ENCODE measurements around the gene EXD3.
"Not testable (repeated sequence)": the region's sequence is repeated elsewhere in the genome, so short reads cannot be mapped to it uniquely, and the experiment has no call there.

EXD3 gene

GRCh38 chr9:137456061-137456863 lies 33.3 kb upstream of the EXD3 start:
- H3K36me3 ChIP-seq (ENCODE audit: insufficient read depth, low read length), result peaks cover 45% of the 10 kb centered on the region
- peak overlapping the region; percentile 99 for H3K4me2 ChIP-seq (ENCODE audit: low read length)
- H3K4me3 ChIP-seq (ENCODE audit: low read length), result peak overlapping the region; percentile 86
- no peaks in the 10 kb centered on the region for H3K27me3 ChIP-seq (ENCODE audit: control insufficient read depth, insufficient read depth, low read length)
- H3K9me3 ChIP-seq (replicated peaks; ENCODE audit: low read length), result no peaks in the 10 kb centered on the region
- H3K9ac ChIP-seq (ENCODE audit: low read depth, low read length), result peak overlapping the region; percentile 90
- H3K4me1 ChIP-seq (ENCODE audit: control insufficient read depth, insufficient read depth, low read length), result peaks cover 44% of the 10 kb centered on the region

GRCh38 chr9:137455359-137455991 lies 32.5 kb upstream of the EXD3 start:
- no peaks in the 10 kb centered on the region for H3K27me3 ChIP-seq (ENCODE audit: control insufficient read depth, insufficient read depth, low read length)
- peak overlapping the region; percentile 99 for H3K4me2 ChIP-seq (ENCODE audit: low read length)
- H3K4me1 ChIP-seq (ENCODE audit: control insufficient read depth, insufficient read depth, low read length), result peaks cover 44% of the 10 kb centered on the region
- peaks cover 45% of the 10 kb centered on the region for H3K36me3 ChIP-seq (ENCODE audit: insufficient read depth, low read length)
- H3K9ac ChIP-seq (ENCODE audit: low read depth, low read length), result no peak overlapping the region
- H3K4me3 ChIP-seq (ENCODE audit: low read length), result no peak overlapping the region
- H3K9me3 ChIP-seq (replicated peaks; ENCODE audit: low read length), result no peaks in the 10 kb centered on the region

GRCh38 chr9:137454597-137455358 lies 31.8 kb upstream of the EXD3 start:
- no peak overlapping the region for H3K4me2 ChIP-seq (ENCODE audit: low read length)
- peaks cover 49% of the 10 kb centered on the region for H3K36me3 ChIP-seq (ENCODE audit: insufficient read depth, low read length)
- H3K4me1 ChIP-seq (ENCODE audit: control insufficient read depth, insufficient read depth, low read length), result peaks cover 44% of the 10 kb centered on the region
- no peak overlapping the region for H3K9ac ChIP-seq (ENCODE audit: low read depth, low read length)
- H3K9me3 ChIP-seq (replicated peaks; ENCODE audit: low read length), result no peaks in the 10 kb centered on the region
- no peaks in the 10 kb centered on the region for H3K27me3 ChIP-seq (ENCODE audit: control insufficient read depth, insufficient read depth, low read length)
- H3K4me3 ChIP-seq (ENCODE audit: low read length), result no peak overlapping the region

- H3K4me1 ChIP-seq (ENCODE audit: control insufficient read depth, insufficient read depth, low read length), result peaks cover 39% of the 10 kb centered on the region
- H3K9ac ChIP-seq (ENCODE audit: low read depth, low read length), result no peak overlapping the region
Observed at GRCh38 chr9:137454145-137454596, 31.2 kb upstream of the EXD3 start.

GRCh38 chr9:137453643-137454081 lies 30.7 kb upstream of the EXD3 start:
- H3K9ac ChIP-seq (ENCODE audit: low read depth, low read length), result no peak overlapping the region
- no peak overlapping the region for H3K4me2 ChIP-seq (ENCODE audit: low read length)
- peaks cover 39% of the 10 kb centered on the region for H3K4me1 ChIP-seq (ENCODE audit: control insufficient read depth, insufficient read depth, low read length)
- H3K4me3 ChIP-seq (ENCODE audit: low read length), result no peak overlapping the region
- H3K9me3 ChIP-seq (replicated peaks; ENCODE audit: low read length), result no peaks in the 10 kb centered on the region
- H3K36me3 ChIP-seq (ENCODE audit: insufficient read depth, low read length), result peaks cover 60% of the 10 kb centered on the region
- H3K27me3 ChIP-seq (ENCODE audit: control insufficient read depth, insufficient read depth, low read length), result no peaks in the 10 kb centered on the region

More at GRCh38 chr9:137454145-137454596, 31.2 kb upstream of the EXD3 start:
- no peak overlapping the region for H3K4me3 ChIP-seq (ENCODE audit: low read length)
- H3K27me3 ChIP-seq (ENCODE audit: control insufficient read depth, insufficient read depth, low read length), result no peaks in the 10 kb centered on the region
- H3K4me2 ChIP-seq (ENCODE audit: low read length), result no peak overlapping the region
- H3K36me3 ChIP-seq (ENCODE audit: insufficient read depth, low read length), result peaks cover 55% of the 10 kb centered on the region
- H3K9me3 ChIP-seq (replicated peaks; ENCODE audit: low read length), result no peaks in the 10 kb centered on the region

- Histone ChIP-seq H3K9me3 (replicated peaks; ENCODE audit: low read length) (no peaks in the 10 kb centered on the region), H3K36me3 (ENCODE audit: insufficient read depth, low read length) (peaks cover 66% of the 10 kb centered on the region), H3K4me3 (ENCODE audit: low read length) (no peak overlapping the region), H3K4me2 (ENCODE audit: low read length) (no peak overlapping the region), H3K4me1 (ENCODE audit: control insufficient read depth, insufficient read depth, low read length) (peaks cover 35% of the 10 kb centered on the region), H3K27me3 (ENCODE audit: control insufficient read depth, insufficient read depth, low read length) (no peaks in the 10 kb centered on the region), H3K9ac (ENCODE audit: low read depth, low read length) (no peak overlapping the region)
Observed at GRCh38 chr9:137452761-137453642, 30.0 kb upstream of the EXD3 start.

- Histone ChIP-seq H3K36me3 (ENCODE audit: insufficient read depth, low read length) (peaks cover 68% of the 10 kb centered on the region), H3K9ac (ENCODE audit: low read depth, low read length) (no peak overlapping the region), H3K4me1 (ENCODE audit: control insufficient read depth, insufficient read depth, low read length) (peaks cover 27% of the 10 kb centered on the region), H3K27me3 (ENCODE audit: control insufficient read depth, insufficient read depth, low read length) (no peaks in the 10 kb centered on the region), H3K4me3 (ENCODE audit: low read length) (no peak overlapping the region), H3K9me3 (replicated peaks; ENCODE audit: low read length) (no peaks in the 10 kb centered on the region), H3K4me2 (ENCODE audit: low read length) (no peak overlapping the region)
Observed at GRCh38 chr9:137452006-137452760, 29.2 kb upstream of the EXD3 start.

GRCh38 chr9:137451264-137452005 lies 28.5 kb upstream of the EXD3 start:
- Histone ChIP-seq H3K36me3 (ENCODE audit: insufficient read depth, low read length) (peaks cover 62% of the 10 kb centered on the region), H3K4me1 (ENCODE audit: control insufficient read depth, insufficient read depth, low read length) (peaks cover 19% of the 10 kb centered on the region)
- H3K4me2 ChIP-seq (ENCODE audit: low read length); H3K27me3 ChIP-seq (ENCODE audit: control insufficient read depth, insufficient read depth, low read length); H3K9ac ChIP-seq (ENCODE audit: low read depth, low read length); H3K4me3 ChIP-seq (ENCODE audit: low read length); H3K9me3 ChIP-seq (replicated peaks; ENCODE audit: low read length): not testable (repeated sequence)

GRCh38 chr9:137450539-137451222 lies 27.7 kb upstream of the EXD3 start:
- not testable (repeated sequence) for H3K4me2 ChIP-seq (ENCODE audit: low read length); H3K9ac ChIP-seq (ENCODE audit: low read depth, low read length); H3K27me3 ChIP-seq (ENCODE audit: control insufficient read depth, insufficient read depth, low read length); H3K4me3 ChIP-seq (ENCODE audit: low read length); H3K9me3 ChIP-seq (replicated peaks; ENCODE audit: low read length)
- Histone ChIP-seq H3K4me1 (ENCODE audit: control insufficient read depth, insufficient read depth, low read length) (peaks cover 15% of the 10 kb centered on the region), H3K36me3 (ENCODE audit: insufficient read depth, low read length) (peaks cover 55% of the 10 kb centered on the region)
